Measurements from ENCODE around the gene RNF152. TPM values are rescaled to one million over a fixed set of nuclear protein-coding genes. Genes with fewer than 3 reads are reported as not detected.

RNF152 gene
- total RNA-seq, 1 experiment from 2014 or later = 3.6 TPM

- BruUV-seq (replicated peaks) = no TSS peak
- no peak for DNase-seq (ENCODE audit: low spot score)
- Histone ChIP-seq H3K27ac (ENCODE audit: low read depth, low read length, poor library complexity, severe bottlenecking) (no peak overlapping the region), H3K4me3 (ENCODE audit: low read depth, low read length, poor library complexity, severe bottlenecking) (no peak overlapping the region), H3K36me3 (ENCODE audit: insufficient read depth, low read length, poor library complexity, severe bottlenecking) (no peaks in the 10 kb centered on the region), H3K4me1 (ENCODE audit: insufficient read depth, low read length, poor library complexity, severe bottlenecking) (no peaks in the 10 kb centered on the region), H3K27me3 (replicated peaks; ENCODE audit: insufficient read depth, low read depth, low read length, poor library complexity) (no peaks in the 10 kb centered on the region), H3K9me3 (ENCODE audit: low read depth, low read length, poor library complexity, severe bottlenecking) (no peaks in the 10 kb centered on the region)
- POLR2A ChIA-PET (ENCODE audit: low non-redundant PET) = no interaction called here
- intact Hi-C loops (cut with micrococcal nuclease; ENCODE audit: unreplicated experiment) = no loop called here
- no peak for TF ChIP-seq CTCF (conservative IDR thresholded peaks at IDR 0.05; ENCODE audit: low read depth, low read length)
- no peak for TF ChIP-seq EZH2 (IDR thresholded peaks at IDR 0.05; ENCODE audit: borderline replicate concordance, low read depth, low read length, poor library complexity, severe bottlenecking)
- CTCF ChIA-PET = no interaction called here
Observed at GRCh38 chr18:61891271-61891670, 1.5 kb downstream of the RNF152 start.

GRCh38 chr18:61890344-61890743, 2.5 kb downstream of the RNF152 start:
- CTCF ChIA-PET = no interaction called here
- no peaks in the 10 kb centered on the region for H3K36me3 ChIP-seq (ENCODE audit: insufficient read depth, low read length, poor library complexity, severe bottlenecking)
- H3K27ac ChIP-seq (ENCODE audit: low read depth, low read length, poor library complexity, severe bottlenecking) = no peak overlapping the region
- no peaks in the 10 kb centered on the region for H3K9me3 ChIP-seq (ENCODE audit: low read depth, low read length, poor library complexity, severe bottlenecking)
- POLR2A ChIA-PET (ENCODE audit: low non-redundant PET) = no interaction called here
- DNase-seq (ENCODE audit: low spot score) = no peak
- no peak overlapping the region for H3K4me3 ChIP-seq (ENCODE audit: low read depth, low read length, poor library complexity, severe bottlenecking)
- no peaks in the 10 kb centered on the region for H3K27me3 ChIP-seq (replicated peaks; ENCODE audit: insufficient read depth, low read depth, low read length, poor library complexity)
- BruUV-seq (replicated peaks) = no TSS peak
- TF ChIP-seq EZH2 (IDR thresholded peaks at IDR 0.05; ENCODE audit: borderline replicate concordance, low read depth, low read length, poor library complexity, severe bottlenecking) (no peak), CTCF (conservative IDR thresholded peaks at IDR 0.05; ENCODE audit: low read depth, low read length) (no peak)
- intact Hi-C loops (cut with micrococcal nuclease; ENCODE audit: unreplicated experiment) = no loop called here
- no peaks in the 10 kb centered on the region for H3K4me1 ChIP-seq (ENCODE audit: insufficient read depth, low read length, poor library complexity, severe bottlenecking)

GRCh38 chr18:61889541-61889940, 3.3 kb downstream of the RNF152 start:
- Histone ChIP-seq H3K4me3 (ENCODE audit: low read depth, low read length, poor library complexity, severe bottlenecking) (no peak overlapping the region), H3K27ac (ENCODE audit: low read depth, low read length, poor library complexity, severe bottlenecking) (no peak overlapping the region), H3K4me1 (ENCODE audit: insufficient read depth, low read length, poor library complexity, severe bottlenecking) (no peaks in the 10 kb centered on the region), H3K27me3 (replicated peaks; ENCODE audit: insufficient read depth, low read depth, low read length, poor library complexity) (no peaks in the 10 kb centered on the region), H3K9me3 (ENCODE audit: low read depth, low read length, poor library complexity, severe bottlenecking) (no peaks in the 10 kb centered on the region), H3K36me3 (ENCODE audit: insufficient read depth, low read length, poor library complexity, severe bottlenecking) (no peaks in the 10 kb centered on the region)
- ChIA-PET CTCF (no interaction called here), POLR2A (ENCODE audit: low non-redundant PET) (no interaction called here)
- TF ChIP-seq CTCF (conservative IDR thresholded peaks at IDR 0.05; ENCODE audit: low read depth, low read length) (no peak), EZH2 (IDR thresholded peaks at IDR 0.05; ENCODE audit: borderline replicate concordance, low read depth, low read length, poor library complexity, severe bottlenecking) (no peak)
- intact Hi-C loops (cut with micrococcal nuclease; ENCODE audit: unreplicated experiment) = no loop called here
- no peak for DNase-seq (ENCODE audit: low spot score)
- no TSS peak for BruUV-seq (replicated peaks)
